Measurements from ENCODE around the gene EPC1.
"Not testable (repeated sequence)": the region's sequence is repeated elsewhere in the genome, so short reads cannot be mapped to it uniquely, and the experiment has no call there.

Gene EPC1

GRCh38 chr10:32372000-32372875, 25.3 kb upstream of the EPC1 start:
- no peak for DNase-seq

DNA sequence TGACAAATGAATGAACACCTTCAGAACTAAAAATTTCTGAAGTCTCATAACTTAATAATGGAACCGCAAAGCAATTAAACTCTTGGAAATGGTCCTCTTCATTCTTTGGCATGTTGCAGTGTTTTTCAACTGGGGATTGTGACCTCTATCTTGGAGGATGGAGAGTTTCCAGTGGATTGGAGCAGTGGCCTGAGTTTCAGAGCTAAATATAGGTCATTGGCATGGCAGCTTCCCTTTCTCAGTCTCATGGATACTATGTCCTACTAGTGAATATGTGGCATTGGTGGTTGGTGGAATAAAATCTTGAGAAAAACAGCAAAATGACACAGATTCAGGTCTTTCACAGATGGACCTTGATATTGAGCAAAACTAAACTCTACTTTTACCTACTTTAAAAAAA, 24.1 kb upstream of the EPC1 start:
- no peak for DNase-seq

DNA sequence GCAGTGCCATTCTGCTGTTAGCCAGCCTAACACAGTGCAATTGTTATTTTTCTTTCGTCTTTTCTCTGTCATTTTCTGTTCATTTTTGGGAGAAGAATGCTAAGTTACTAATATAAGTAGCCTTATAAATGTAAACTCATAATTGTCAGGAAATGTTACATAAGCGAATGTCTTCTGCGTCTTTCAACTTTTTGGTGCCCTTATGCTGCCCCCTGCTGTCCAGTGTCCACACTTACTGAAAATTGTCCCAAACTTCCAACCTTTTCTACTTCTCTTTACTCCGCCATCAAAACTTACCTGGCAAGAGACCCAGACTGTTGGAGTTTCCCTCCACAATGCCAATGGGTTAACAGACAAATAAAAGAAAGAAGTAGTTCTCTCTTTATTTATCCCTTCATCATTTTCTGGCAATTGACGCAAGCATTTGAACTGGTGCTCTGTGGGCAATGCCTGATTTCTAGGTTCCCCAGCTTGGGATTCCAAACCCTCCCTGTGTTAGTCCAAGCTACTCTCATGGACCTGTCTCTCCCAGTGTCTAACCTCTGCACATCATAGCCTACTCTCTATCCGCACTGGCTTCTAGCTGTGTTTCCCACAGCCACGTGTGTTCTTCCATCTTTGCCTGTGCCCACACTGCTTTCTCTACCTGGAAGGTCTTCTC, 21.0 kb upstream of the EPC1 start:
- peak; percentile 74 to 90 for DNase-seq

- DNase-seq: no peak
These were observed 19.6 kb upstream of the EPC1 start for GRCh38 chr10:32366588-32366987.

- DNase-seq: no peak
These were observed 19.2 kb upstream of the EPC1 start for GRCh38 chr10:32366111-32366510.

DNA sequence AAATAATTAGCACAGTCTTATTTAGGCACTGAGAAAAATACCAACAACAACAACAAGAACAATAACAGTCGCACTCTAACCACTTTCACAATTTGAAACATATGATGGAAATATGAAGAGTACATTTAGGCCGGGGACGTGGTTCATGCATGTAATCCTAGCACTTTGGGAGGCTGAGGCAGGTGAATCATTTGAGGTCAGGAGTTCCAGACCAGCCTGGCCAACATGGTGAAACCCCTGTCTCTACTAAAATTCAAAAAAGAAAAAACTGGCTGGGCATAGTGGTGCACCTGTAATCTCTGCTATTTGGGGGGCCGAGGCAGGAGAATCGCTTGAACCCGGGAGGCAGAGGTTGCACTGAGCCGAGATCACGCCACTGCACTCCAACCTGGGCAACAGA, 18.4 kb upstream of the EPC1 start:
- not testable (repeated sequence) for DNase-seq

DNA sequence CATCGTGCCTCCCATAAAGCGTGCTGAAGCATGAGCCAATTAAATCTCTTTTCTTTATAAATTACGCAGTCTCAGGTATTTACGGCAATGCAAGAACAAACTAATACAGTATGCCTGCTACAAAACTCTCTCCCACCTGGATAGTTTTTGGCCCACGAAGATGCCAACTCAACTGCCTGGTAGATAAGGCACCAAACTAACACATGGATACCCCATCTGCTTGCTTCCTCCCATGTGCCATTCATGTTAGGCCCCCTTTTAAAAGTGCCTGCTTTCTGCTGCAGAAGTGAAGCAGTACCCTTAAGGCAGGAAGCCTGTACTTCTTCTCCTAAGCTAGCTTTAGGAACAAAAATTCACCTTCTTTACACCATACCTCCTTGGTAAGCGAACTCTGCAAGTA, 15.6 kb upstream of the EPC1 start:
- DNase-seq: no peak

DNA sequence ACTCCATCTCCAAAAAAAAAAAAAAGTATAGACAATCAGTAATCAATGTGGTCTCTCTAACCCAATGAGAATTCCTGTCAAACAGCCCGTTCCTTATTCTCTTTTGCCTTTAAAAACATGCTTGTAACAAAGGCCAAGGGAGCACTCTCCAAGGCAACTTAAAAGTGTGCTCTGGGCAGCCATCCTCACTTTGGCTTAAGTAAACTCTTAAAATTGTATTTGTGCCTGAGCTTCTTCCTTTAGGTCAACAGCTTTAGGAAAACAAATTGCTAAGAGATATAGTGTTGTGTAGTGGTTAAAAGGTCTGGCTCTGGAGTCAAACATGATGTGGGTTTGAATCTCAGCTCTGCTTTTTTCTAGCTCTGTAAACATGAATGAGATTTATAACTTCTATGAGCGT, 13.9 kb upstream of the EPC1 start:
- DNase-seq: no peak

DNA sequence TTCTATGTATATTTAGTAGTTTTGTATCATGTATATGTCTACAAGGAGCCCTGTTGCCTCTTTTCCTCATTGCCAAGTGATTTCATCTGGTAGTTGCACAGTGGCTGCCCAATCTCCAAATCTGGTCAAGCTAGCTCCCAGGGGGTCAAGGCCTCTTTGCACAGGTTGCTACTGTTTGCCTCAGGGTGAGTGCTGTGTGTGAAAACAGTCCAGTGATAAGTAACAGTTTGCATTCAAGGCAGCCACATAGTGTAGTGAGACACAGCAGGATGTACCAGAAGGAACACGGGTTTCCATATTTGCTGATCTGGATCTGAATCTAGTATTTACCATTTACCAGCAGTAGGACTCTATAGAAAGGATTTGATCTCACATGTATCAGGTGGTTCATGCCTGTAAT, 13.3 kb upstream of the EPC1 start:
- no peak for DNase-seq

- no peak for DNase-seq
These were observed 10.2 kb upstream of the EPC1 start for GRCh38 chr10:32357056-32357735.

DNA sequence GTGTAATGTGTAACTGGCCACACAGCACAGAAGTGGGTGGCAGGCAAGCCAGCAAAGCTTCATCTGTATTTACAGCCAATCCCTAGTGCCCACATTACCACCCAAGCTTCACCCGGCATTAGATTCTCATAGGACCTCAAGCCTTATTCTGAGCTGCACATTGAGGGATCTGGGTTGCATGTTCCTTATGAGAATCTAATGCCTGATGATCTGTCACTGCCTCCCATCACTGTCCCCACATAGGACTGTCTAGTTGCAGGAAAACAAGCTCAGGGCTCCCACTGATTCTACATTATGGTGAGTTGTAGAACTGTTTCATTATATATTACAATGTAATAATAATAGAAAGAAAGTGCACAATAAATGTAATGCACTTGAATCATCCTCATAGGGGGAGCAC, 7.7 kb upstream of the EPC1 start:
- DNase-seq: not testable (repeated sequence)

DNA sequence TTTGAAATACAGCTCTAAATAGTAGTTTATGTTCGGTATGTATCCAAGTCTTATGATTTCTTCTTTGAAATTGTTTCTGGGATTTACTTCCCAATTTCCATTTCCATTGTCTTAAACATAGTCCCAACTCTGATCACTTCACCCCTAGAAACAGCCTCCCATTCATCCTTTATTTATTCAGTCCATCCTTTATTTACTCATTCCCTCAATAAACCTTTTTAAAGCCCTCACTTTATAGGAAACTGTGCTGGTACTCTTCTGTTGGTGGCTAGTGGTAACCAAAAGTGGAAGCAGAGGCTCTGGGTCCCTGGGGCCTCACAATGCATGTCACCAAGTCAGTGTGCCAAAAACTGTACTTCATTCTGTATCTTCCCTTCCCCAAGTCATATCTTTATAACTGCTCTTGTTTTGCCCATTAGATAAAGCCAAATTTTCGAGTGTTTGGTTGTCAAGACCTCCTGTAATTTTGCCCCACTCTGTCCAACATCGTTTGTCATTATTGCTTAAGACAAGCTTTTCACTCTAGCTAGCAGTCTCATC, 3.9 kb upstream of the EPC1 start:
- DNase-seq: no peak

- DNase-seq: no peak
These were observed 3.2 kb upstream of the EPC1 start for GRCh38 chr10:32349968-32350738.

DNA sequence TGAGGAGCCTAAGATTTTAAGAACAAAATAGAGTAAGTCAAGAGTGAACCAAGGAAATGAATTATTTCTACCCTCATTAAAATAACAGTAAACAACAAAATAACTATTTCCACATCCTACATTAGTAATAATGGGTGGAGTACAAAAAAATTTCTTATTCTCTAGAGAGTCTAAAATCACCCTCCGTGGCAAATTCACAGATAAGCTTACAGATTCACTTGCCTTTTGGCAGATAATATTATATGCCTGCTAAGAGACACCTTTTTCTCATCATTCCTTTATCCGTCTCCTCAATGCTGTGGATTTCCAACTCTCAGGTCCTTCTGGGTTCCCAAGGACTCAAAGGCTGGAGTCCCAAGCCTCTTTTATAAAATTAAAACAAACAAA, 2.2 kb upstream of the EPC1 start:
- no peak for DNase-seq

DNA sequence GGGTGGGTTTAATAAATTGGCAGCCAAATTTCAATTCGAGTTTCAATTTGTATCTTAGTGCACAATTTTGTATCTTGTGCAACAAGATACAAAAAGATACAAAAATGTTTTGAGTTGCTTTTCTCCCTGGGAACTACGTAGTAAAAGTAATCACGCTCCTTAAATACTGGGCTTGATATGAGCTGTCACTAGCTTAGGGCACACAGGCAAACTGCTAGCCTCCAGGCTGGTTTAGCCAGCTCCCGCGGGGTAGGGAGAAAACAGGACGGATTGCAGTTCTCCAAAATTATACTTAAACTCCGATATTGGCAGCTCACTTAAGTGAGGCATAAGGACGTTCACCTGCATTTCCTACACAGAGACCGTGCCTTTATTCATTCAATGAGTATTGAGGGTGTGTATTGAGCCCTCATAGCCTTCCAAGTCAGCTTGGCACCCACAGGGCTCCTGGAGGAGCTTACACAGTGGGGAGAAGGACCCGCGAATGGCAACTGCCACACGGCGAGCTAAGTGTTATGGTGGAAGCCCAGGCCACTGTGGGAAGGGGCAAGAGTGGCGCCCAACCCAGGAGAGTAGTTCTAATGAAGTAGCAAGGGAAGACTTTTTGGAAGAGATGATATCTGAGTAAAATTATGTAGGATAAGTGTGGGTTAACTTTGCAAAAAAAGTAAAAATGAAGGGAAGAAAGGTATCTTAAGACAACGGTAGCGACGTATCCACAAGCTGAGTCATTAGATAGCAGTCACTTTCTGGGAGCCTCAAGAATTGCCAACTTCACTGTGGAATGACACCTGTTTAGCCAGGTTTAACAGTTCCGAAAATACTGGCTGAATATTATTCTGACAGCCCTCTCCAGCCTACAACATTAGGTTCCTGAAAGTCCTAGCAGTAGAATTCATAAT, 1.6 kb upstream of the EPC1 start:
- no peak for DNase-seq

DNA sequence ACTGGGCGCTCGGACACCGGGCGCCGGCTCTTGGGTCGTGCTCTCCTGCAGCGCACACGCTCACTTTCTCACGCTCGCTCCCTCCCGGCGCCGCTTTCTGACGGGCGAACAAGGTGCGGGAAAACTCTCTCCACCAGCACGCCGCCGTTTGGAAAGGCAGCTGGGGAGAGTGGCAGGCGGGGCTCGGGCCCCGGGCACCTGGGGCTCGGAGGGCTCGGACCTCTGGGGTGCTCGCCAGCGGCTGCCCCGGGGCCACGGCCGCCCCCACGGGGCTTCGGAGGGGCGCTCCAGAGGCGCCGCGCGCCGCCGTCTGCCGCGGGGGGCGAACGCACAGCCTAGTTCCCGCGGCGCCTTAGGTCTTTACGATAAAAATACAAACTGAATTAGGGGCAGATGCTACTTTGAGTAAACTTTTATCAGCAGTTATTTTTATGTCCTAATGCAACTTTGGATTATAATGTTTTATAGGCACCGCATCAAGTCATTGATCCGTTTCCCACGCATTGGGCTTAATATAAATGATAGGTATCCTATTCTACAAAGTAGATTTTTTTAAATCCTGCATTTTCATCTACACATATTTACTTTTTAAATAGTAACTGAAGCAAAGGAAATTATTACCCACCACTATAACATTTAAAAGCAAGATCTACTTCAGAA, 535 bp upstream of the EPC1 start:
- DNase-seq: peak; percentile 54 to 73

GRCh38 chr10:32346134-32346550, 816 bp downstream of the EPC1 start:
- DNase-seq: peak; percentile 96 to 97

DNA sequence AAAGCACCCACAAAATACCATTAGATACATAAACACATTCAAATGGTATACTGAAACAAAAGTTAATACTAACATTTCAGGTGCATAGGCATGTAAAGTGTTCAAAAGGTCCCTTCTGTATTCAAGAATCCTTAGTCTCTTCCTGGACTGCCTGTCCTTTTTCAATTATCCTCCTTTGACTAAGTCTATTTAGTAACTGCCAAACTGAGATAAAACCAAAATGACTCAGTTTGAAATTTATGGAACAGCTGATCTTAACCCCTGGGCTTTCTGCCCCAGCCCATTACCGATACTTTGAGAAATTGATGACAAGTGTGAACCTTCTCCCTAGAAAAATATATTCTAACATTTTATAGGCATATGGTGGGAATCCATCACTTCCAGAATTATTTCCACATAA, 5.4 kb downstream of the EPC1 start:
- DNase-seq: no peak

GRCh38 chr10:32340596-32341180, 6.3 kb downstream of the EPC1 start:
- no peak for DNase-seq

GRCh38 chr10:32338262-32338661, 8.7 kb downstream of the EPC1 start:
- no peak for DNase-seq

DNA sequence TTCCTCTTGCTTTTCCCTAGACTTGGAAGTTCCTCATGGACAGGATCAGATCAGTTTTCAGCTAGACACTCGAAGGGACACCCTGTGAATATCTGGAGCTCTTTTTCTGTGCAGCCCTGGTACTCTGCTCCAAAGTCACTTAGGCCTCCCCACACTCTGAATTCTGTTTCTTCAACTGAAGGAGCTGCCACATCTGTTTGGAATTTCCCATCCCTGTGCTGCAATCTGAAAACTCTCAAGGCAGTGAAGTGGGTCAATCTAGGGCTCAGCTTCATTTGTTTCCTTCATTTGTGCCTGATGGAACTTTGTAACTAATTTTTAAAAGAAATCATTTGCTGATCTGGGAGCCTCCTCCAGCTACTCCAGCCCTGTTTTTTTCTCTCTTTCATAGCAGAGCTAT, 9.6 kb downstream of the EPC1 start:
- DNase-seq: no peak
